ENCODE measurements around the gene VAT1. TPM values are rescaled to one million over a fixed set of nuclear protein-coding genes. Genes with fewer than 3 reads are reported as not detected.

VAT1 gene
- total and polyA plus RNA-seq, 2 donors (not counting 1 experiment from before 2014, with no cell fraction given) = 234 to 297 TPM

DNA sequence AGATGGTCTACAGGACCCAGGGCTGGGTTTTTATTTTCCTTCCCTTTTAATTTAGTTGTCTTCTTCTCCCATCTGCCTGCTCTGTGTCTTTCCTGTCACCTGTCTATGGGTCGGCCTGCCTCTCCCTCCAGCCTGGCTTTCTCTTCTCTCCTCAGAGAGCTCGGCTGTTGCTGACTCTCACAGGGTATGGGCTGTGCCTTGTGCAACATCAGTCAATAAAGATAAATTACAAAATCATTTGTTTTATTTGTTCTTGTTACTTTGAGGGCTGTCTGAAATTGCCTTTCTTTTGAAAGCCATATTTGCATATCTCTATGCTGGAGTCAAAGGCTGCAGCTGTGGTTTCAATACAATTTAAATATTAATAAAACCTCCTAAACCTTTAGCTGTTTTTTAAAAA is 18.5 kb upstream of the VAT1 start:
- Histone ChIP-seq H3K4me3 (replicated peaks in 1 of 4; ENCODE audit: control extremely low read depth in 1 of 4, insufficient read depth in 1 of 4, low read depth in 3 of 4, low read length in 4 of 4) (no peak overlapping the region), H3K79me2 (ENCODE audit: control insufficient read depth, insufficient read depth, low read length) (no peaks in the 10 kb centered on the region), H2AFZ (ENCODE audit: low read length) (no peak overlapping the region), H3K27me3 (ENCODE audit: control insufficient read depth, insufficient read depth, low read length) (no peaks in the 10 kb centered on the region), H4K20me1 (ENCODE audit: control insufficient read depth, extremely low read depth, insufficient read depth, low read length) (no peaks in the 10 kb centered on the region), H3K9me3 (ENCODE audit: control insufficient read depth, insufficient read depth, low read depth, low read length) (no peaks in the 10 kb centered on the region), H3K4me1 (ENCODE audit: control insufficient read depth, extremely low read depth, insufficient read depth, low read length) (no peaks in the 10 kb centered on the region), H3K36me3 (ENCODE audit: control insufficient read depth, insufficient read depth, low read length) (no peaks in the 10 kb centered on the region), H3K9ac (ENCODE audit: insufficient read depth, low read length) (no peak overlapping the region), H3K27ac (ENCODE audit: insufficient read depth, low read length) (no peak overlapping the region), H3K4me2 (ENCODE audit: extremely low read depth, insufficient read depth, low read length) (no peak overlapping the region)
- no peak for DNase-seq (ENCODE audit: low read depth in 2 of 2)
- no peak for TF ChIP-seq EZH2 (IDR thresholded peaks at IDR 0.05; ENCODE audit: low read length, missing control alignments)
- TF ChIP-seq, protein P1, sequence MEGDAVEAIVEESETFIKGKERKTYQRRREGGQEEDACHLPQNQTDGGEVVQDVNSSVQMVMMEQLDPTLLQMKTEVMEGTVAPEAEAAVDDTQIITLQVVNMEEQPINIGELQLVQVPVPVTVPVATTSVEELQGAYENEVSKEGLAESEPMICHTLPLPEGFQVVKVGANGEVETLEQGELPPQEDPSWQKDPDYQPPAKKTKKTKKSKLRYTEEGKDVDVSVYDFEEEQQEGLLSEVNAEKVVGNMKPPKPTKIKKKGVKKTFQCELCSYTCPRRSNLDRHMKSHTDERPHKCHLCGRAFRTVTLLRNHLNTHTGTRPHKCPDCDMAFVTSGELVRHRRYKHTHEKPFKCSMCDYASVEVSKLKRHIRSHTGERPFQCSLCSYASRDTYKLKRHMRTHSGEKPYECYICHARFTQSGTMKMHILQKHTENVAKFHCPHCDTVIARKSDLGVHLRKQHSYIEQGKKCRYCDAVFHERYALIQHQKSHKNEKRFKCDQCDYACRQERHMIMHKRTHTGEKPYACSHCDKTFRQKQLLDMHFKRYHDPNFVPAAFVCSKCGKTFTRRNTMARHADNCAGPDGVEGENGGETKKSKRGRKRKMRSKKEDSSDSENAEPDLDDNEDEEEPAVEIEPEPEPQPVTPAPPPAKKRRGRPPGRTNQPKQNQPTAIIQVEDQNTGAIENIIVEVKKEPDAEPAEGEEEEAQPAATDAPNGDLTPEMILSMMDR (conservative IDR thresholded peaks at IDR 0.05 in 1 of 2, IDR thresholded peaks at IDR 0.05 in 1 of 2; ENCODE audit: low read depth in 1 of 2, low read length in 2 of 2) = no peak

DNA sequence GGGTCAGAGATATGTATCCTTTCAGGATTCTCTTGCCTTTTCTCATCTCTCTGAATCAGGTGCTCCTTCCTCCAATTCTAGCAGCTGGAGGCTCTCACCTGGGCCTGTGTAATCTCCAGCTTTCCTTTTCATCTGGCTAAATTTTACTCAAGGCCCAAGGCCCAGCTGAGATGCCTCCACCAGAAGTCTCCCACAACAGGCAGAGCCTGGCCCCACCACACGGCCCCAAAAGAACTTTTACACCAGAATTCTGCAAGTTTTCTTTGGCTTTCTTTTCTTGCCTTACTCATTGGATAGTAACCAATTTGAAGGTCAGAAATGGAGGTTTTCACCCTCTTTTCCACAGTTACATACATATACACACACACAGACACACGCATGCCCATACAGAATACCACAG is 17.5 kb upstream of the VAT1 start:
- Histone ChIP-seq H3K27ac (ENCODE audit: insufficient read depth, low read length) (no peak overlapping the region), H3K9ac (ENCODE audit: insufficient read depth, low read length) (no peak overlapping the region), H3K4me1 (ENCODE audit: control insufficient read depth, extremely low read depth, insufficient read depth, low read length) (no peaks in the 10 kb centered on the region)

DNA sequence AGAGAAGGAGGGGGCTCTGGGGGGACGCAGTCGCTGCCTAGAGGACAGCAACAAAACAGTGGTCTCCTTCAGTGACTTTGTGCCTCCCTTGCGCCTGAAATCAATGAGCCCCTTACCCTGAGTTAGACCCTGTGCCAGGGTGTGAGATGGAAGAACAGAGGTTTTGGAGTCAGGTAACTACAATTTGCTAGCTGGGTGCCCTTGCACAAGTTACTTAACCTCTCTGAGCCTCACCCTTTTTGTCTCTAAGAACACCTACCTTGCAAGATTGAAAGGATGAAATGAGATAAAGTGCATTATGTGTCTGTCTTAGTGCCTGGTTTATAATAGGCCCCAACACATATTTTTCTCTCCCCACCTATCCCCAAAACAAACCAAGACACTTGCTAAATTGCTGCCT is 12.7 kb upstream of the VAT1 start:
- no peak for DNase-seq (ENCODE audit: low read depth in 2 of 2)
- Histone ChIP-seq H3K79me2 (ENCODE audit: control insufficient read depth, insufficient read depth, low read length) (no peaks in the 10 kb centered on the region), H2AFZ (ENCODE audit: low read length) (no peak overlapping the region), H4K20me1 (ENCODE audit: control insufficient read depth, extremely low read depth, insufficient read depth, low read length) (no peaks in the 10 kb centered on the region), H3K4me1 (ENCODE audit: control insufficient read depth, extremely low read depth, insufficient read depth, low read length) (no peaks in the 10 kb centered on the region), H3K27ac (ENCODE audit: insufficient read depth, low read length) (no peak overlapping the region), H3K27me3 (ENCODE audit: control insufficient read depth, insufficient read depth, low read length) (no peaks in the 10 kb centered on the region), H3K4me3 (replicated peaks in 1 of 4; ENCODE audit: control extremely low read depth in 1 of 4, insufficient read depth in 1 of 4, low read depth in 3 of 4, low read length in 4 of 4) (no peak overlapping the region), H3K36me3 (ENCODE audit: control insufficient read depth, insufficient read depth, low read length) (no peaks in the 10 kb centered on the region), H3K9ac (ENCODE audit: insufficient read depth, low read length) (no peak overlapping the region), H3K4me2 (ENCODE audit: extremely low read depth, insufficient read depth, low read length) (no peak overlapping the region), H3K9me3 (ENCODE audit: control insufficient read depth, insufficient read depth, low read depth, low read length) (no peaks in the 10 kb centered on the region)
- TF ChIP-seq, protein P1 (conservative IDR thresholded peaks at IDR 0.05 in 1 of 2, IDR thresholded peaks at IDR 0.05 in 1 of 2; ENCODE audit: low read depth in 1 of 2, low read length in 2 of 2) = no peak
- no peak for TF ChIP-seq EZH2 (IDR thresholded peaks at IDR 0.05; ENCODE audit: low read length, missing control alignments)

More for the DNA sequence above, 17.5 kb upstream of the VAT1 start:
- TF ChIP-seq, protein P1 (conservative IDR thresholded peaks at IDR 0.05 in 1 of 2, IDR thresholded peaks at IDR 0.05 in 1 of 2; ENCODE audit: low read depth in 1 of 2, low read length in 2 of 2) = no peak
- H3K27me3 ChIP-seq (ENCODE audit: control insufficient read depth, insufficient read depth, low read length) = no peaks in the 10 kb centered on the region
- no peak overlapping the region for H3K4me3 ChIP-seq (replicated peaks in 1 of 4; ENCODE audit: control extremely low read depth in 1 of 4, insufficient read depth in 1 of 4, low read depth in 3 of 4, low read length in 4 of 4)
- H3K9me3 ChIP-seq (ENCODE audit: control insufficient read depth, insufficient read depth, low read depth, low read length) = no peaks in the 10 kb centered on the region
- no peak for DNase-seq (ENCODE audit: low read depth in 2 of 2)
- H4K20me1 ChIP-seq (ENCODE audit: control insufficient read depth, extremely low read depth, insufficient read depth, low read length) = no peaks in the 10 kb centered on the region
- no peak overlapping the region for H2AFZ ChIP-seq (ENCODE audit: low read length)
- no peaks in the 10 kb centered on the region for H3K79me2 ChIP-seq (ENCODE audit: control insufficient read depth, insufficient read depth, low read length)
- H3K36me3 ChIP-seq (ENCODE audit: control insufficient read depth, insufficient read depth, low read length) = no peaks in the 10 kb centered on the region
- H3K4me2 ChIP-seq (ENCODE audit: extremely low read depth, insufficient read depth, low read length) = no peak overlapping the region
